Transverse colon (tissue), 4 donors: ENCODE results near the gene TDRD9. TPM values are rescaled to one million over a fixed set of nuclear protein-coding genes. Genes with fewer than 3 reads are reported as not detected.

Source experiments
- DNase-seq: peaks from one replicate; pipeline ENCODE4 v3.0.0-alpha.2; 2019
- H3K27ac ChIP-seq, 4 donors: fragments of 200-600 bp; sonication (generic); 2 replicates each; pipeline ENCODE4 v1.5.1; 2016 to 2018; ENCODE audit warnings: inconsistent platforms in 4 of 4
- H3K27me3 ChIP-seq: fragments of 200-600 bp; sonication (generic); 2 replicates; pipeline ENCODE4 v1.5.1; 2017; ENCODE audit warnings: inconsistent platforms
- H3K36me3 ChIP-seq, 4 donors: fragments of 200-600 bp; sonication (generic); 2 replicates each; pipeline ENCODE4 v1.5.1; 2017 to 2019; ENCODE audit warnings: inconsistent platforms in 4 of 4
- H3K4me1 ChIP-seq, 4 donors: fragments of 200-600 bp; sonication (generic); 2 replicates each; pipeline ENCODE4 v1.5.1; 2017 to 2020; ENCODE audit warnings: inconsistent platforms in 4 of 4
- H3K4me3 ChIP-seq, 4 donors: fragments of 200-600 bp; sonication (generic); 1 replicate in 1 of 4; 2 replicates in 3 of 4; pipeline versions ENCODE4 v1.5.1 to v1.6.1; 2017 to 2019; ENCODE audit warnings: inconsistent platforms in 4 of 4
- H3K9me3 ChIP-seq, 2 donors: fragments of 200-600 bp; sonication (generic); 2 replicates each; pipeline ENCODE4 v1.5.1; 2017 to 2019; ENCODE audit warnings: inconsistent platforms in 2 of 2
- EP300 ChIP-seq: sonication (generic); formaldehyde crosslinking; IDR thresholded peaks from one replicate; pipeline ENCODE4 v1.6.1; 2017; ENCODE audit warnings: antibody characterized with exemption, low read depth
- POLR2A ChIP-seq: fragments of 450-650 bp; IDR thresholded peaks from one replicate; pipeline ENCODE4 v1.6.1; 2016; ENCODE audit warnings: antibody characterized with exemption, mild to moderate bottlenecking, moderate library complexity
- POLR2AphosphoS5 ChIP-seq, 3 donors: sonication (generic); formaldehyde crosslinking; IDR thresholded peaks; one replicate each; pipeline ENCODE4 v1.6.1; 2016; ENCODE audit warnings: antibody characterized with exemption in 3 of 3
- WGBS, 2 donors: methylation state at CpG; one replicate each; pipeline ENCODE4 v1.1.5; 2018; ENCODE audit warnings: low coverage in 1 of 2; 5-methylcytosine and 5-hydroxymethylcytosine counted together
- in situ Hi-C, 4 donors: fragments of 200-750 bp; cut with MboI; loops; one replicate each; pipeline versions ENCODE4 v1.15.0 to v1.15.1; 2017; ENCODE audit warnings: low sequenced_read_pairs in 3 of 4, low pct_ligation_motif_present in 1 of 4, low pct_unique_long_range_greater_than_20kb in 1 of 4
- intact Hi-C: fragments of 100-400 bp; cut with DNase I; formaldehyde crosslinking; loops from one replicate; pipeline ENCODE4 v1.15.1; 2023; ENCODE audit warnings: low total_unique reads
- total RNA-seq, 4 donors: library from RNA; depleted of rRNA; stranded (reverse); fragments of >200 nt; gene quantifications; one replicate each; pipeline ENCODE4 v1.1.0, GENCODE V29; 2016
- TF ChIP-seq, protein P1 (sequence below), 5 experiments: fragments of 200-600 bp in 3 of 5; fragments of 450-650 bp in 2 of 5; sonication (generic) in 3 of 5; IDR thresholded peaks; 1 replicate in 2 of 5; 2 replicates in 3 of 5; pipeline ENCODE4 v1.5.1; 2016 to 2017; ENCODE audit warnings: antibody characterized with exemption in 5 of 5, inconsistent platforms in 3 of 5, mild to moderate bottlenecking in 2 of 5, moderate library complexity in 1 of 5

The TDRD9 gene
- total RNA-seq, 4 donors from 2014 or later = 0.55 to 0.79 TPM; not detected in 2

DNA sequence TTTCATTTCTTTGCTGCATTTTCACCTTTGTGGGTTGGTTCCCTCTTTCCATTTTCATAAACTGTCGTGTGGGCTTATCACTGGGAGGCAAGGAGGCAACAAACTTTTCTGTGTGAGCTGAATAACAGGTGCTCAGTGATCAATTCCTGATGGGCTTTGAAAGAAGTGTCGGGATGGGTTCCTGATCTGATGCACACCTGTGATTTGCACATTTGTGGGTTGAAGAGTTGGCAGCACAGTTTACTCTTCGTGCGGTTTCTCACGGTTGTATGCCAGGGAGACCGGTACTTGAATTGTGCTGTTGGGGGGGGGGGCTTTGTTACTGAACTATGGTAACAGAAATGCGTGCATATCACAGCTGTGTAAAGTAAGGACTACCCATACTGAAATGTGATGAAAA, 141.3 kb downstream of the TDRD9 start:
- no peaks in the 10 kb centered on the region for H3K4me1 ChIP-seq
- peaks cover 11% of the 10 kb centered on the region for H3K27me3 ChIP-seq
- in situ Hi-C loops (no loop called here), intact Hi-C loops (no loop called here)
- H3K36me3 ChIP-seq = no peaks in the 10 kb centered on the region
- H3K27ac ChIP-seq = no peak overlapping the region
- no peak for DNase-seq
- no peak overlapping the region for H3K4me3 ChIP-seq
- peaks cover 0 to 10% of the 10 kb centered on the region in 2 donors for H3K9me3 ChIP-seq
- 85 to 87% methylated on average over 7 of the region's 7 CpGs for WGBS, 2 donors
- TF ChIP-seq, protein P1, sequence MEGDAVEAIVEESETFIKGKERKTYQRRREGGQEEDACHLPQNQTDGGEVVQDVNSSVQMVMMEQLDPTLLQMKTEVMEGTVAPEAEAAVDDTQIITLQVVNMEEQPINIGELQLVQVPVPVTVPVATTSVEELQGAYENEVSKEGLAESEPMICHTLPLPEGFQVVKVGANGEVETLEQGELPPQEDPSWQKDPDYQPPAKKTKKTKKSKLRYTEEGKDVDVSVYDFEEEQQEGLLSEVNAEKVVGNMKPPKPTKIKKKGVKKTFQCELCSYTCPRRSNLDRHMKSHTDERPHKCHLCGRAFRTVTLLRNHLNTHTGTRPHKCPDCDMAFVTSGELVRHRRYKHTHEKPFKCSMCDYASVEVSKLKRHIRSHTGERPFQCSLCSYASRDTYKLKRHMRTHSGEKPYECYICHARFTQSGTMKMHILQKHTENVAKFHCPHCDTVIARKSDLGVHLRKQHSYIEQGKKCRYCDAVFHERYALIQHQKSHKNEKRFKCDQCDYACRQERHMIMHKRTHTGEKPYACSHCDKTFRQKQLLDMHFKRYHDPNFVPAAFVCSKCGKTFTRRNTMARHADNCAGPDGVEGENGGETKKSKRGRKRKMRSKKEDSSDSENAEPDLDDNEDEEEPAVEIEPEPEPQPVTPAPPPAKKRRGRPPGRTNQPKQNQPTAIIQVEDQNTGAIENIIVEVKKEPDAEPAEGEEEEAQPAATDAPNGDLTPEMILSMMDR (IDR thresholded peaks at IDR 0.05) = no peak
- TF ChIP-seq EP300 (no peak), POLR2A (no peak), POLR2AphosphoS5 (IDR thresholded peaks at IDR 0.05) (no peak)

DNA sequence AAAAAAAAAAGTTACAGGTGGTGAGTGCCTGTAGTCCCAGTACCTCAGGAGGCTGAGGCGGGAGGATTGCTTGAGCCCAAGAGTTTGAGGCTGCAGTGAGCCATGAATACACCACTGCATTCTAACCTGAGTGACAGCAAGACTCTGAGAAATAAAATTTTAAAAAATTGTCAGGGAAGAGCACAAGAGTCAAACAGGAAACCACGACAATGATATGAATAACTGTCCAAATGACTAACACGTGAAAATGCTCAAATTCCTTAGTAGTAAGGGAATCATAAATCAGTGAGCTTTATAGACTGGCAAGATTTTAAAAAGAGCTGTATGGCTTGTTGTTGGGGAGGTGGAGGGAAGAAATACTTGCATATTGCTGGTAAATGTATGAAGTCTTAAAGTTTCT, 144.3 kb downstream of the TDRD9 start:
- Histone ChIP-seq H3K36me3 (no peaks in the 10 kb centered on the region), H3K9me3 (peaks cover 0 to 5% of the 10 kb centered on the region in 2 donors), H3K4me1 (no peaks in the 10 kb centered on the region), H3K27me3 (peaks cover 5% of the 10 kb centered on the region), H3K4me3 (no peak overlapping the region), H3K27ac (no peak overlapping the region)
- DNase-seq = no peak
- in situ Hi-C loops (loop anchor here in 1 of 4 donors (10.0 kb wide), 1 partner anchor 52 kb away; no protein-coding TSS in a partner anchor), intact Hi-C loops (no loop called here)
- TF ChIP-seq EP300 (no peak), POLR2AphosphoS5 (IDR thresholded peaks at IDR 0.05) (no peak), POLR2A (no peak)
- TF ChIP-seq, protein P1 (IDR thresholded peaks at IDR 0.05) = no peak
- WGBS, 2 donors = 50 to 63% methylated on average over 1 to 3 of the region's 3 CpGs

DNA sequence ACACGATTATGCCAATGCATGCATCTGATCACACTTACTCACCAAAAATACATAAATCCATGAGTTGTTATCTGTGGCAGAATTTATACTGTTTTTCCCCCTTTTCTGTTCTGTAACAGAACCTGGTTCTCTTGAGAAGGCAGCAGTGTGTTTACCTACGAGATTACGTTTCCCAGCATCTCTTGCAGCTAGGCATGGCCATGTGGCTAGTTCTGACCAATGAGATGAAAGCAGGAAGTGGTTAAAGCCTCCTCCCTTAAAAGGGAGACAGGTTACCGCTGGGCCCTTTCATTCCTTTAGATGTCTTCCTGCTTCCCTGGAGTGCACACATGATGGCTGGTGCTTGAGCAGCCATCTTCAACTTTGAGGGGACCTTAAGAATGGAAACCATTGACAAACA, 145.5 kb downstream of the TDRD9 start:
- no peak for DNase-seq
- H3K9me3 ChIP-seq = peaks cover 0 to 5% of the 10 kb centered on the region in 2 donors
- peaks cover 0 to 8% (median 5%) of the 10 kb centered on the region in 4 donors for H3K4me1 ChIP-seq
- 63 to 64% methylated on average over 4 of the region's 4 CpGs for WGBS, 2 donors
- no peak overlapping the region for H3K4me3 ChIP-seq
- no peak overlapping the region for H3K27ac ChIP-seq
- intact Hi-C loops (no loop called here), in situ Hi-C loops (loop anchor here in 1 of 4 donors (10.0 kb wide), 1 partner anchor 51 kb away; no protein-coding TSS in a partner anchor)
- TF ChIP-seq, protein P1 (IDR thresholded peaks at IDR 0.05) = no peak
- no peak for TF ChIP-seq EP300
- no peak for TF ChIP-seq POLR2A
- no peak for TF ChIP-seq POLR2AphosphoS5 (IDR thresholded peaks at IDR 0.05)
- H3K36me3 ChIP-seq = no peaks in the 10 kb centered on the region
- H3K27me3 ChIP-seq = peaks cover 5% of the 10 kb centered on the region

DNA sequence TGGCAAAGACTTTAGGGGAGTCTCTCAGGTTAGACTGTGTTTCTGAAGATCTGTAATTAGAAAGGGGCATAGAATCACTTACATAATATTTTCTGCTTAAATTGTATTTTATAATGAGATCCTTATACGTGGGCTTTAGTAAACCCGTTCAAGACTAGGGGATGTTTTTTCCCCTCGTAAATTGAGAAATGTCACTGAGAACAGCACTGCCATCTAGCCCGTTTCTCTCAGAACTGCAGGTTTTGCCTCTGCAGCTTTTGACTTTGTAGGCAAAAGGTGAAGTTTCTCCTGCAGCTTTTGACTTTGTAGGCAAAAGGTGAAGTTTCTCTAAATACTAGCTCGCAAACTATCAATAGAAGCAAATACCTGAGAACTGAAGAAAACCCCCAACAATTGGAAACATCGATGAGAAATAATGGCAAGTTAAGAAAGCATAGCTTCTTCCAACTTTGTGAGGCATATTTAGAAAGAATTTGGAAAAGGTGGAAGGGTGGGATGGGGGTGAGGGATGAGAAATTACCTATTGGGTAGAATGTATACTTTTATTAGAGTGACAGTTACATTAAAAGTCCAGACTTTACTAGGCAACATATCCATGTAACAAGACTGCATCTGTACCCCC, 147.4 kb downstream of the TDRD9 start:
- peaks cover 0 to 5% of the 10 kb centered on the region in 2 donors for H3K9me3 ChIP-seq
- H3K27ac ChIP-seq = no peak overlapping the region
- H3K36me3 ChIP-seq = no peaks in the 10 kb centered on the region
- no peak overlapping the region for H3K4me3 ChIP-seq
- no peak for DNase-seq
- in situ Hi-C loops = loop anchor here in 2 of 4 donors (5.0 to 10.0 kb wide), 2 partner anchors 49 to 57 kb away; no protein-coding TSS in a partner anchor
- intact Hi-C loops = no loop called here
- peaks cover under 1 to 12% (median 10%) of the 10 kb centered on the region in 4 donors for H3K4me1 ChIP-seq
- TF ChIP-seq, protein P1 (IDR thresholded peaks at IDR 0.05) = peak in 2 of 5 experiments; percentile 10
- TF ChIP-seq POLR2AphosphoS5 (IDR thresholded peaks at IDR 0.05) (no peak), EP300 (no peak), POLR2A (no peak)
- H3K27me3 ChIP-seq = no peaks in the 10 kb centered on the region
- 29% methylated on average over 6 of the region's 6 CpGs for WGBS, 2 donors
